Jurkat, Clone E6-1 (cell line): ENCODE measurements around the gene CLPX.
"Not testable (repeated sequence)": the region's sequence is repeated elsewhere in the genome, so short reads cannot be mapped to it uniquely, and the experiment has no call there.

Experiments
- DNase-seq: peaks from one replicate; pipeline ENCODE4 v3.0.0-alpha.2; 2011; ENCODE audit warnings: low read depth, low spot score
- H3K4me3 ChIP-seq: 2 replicates; pipeline ENCODE4 v1.5.1; 2011; ENCODE audit warnings: mild to moderate bottlenecking, low read length, control low read depth, moderate library complexity

CLPX gene

GRCh38 chr15:65208647-65209046 is 23.5 kb upstream of the CLPX start:
- no peak for DNase-seq

GRCh38 chr15:65207280-65207840 is 22.2 kb upstream of the CLPX start:
- DNase-seq = no peak
- H3K4me3 ChIP-seq = no peak overlapping the region

More at GRCh38 chr15:65208647-65209046, 23.5 kb upstream of the CLPX start:
- H3K4me3 ChIP-seq = no peak overlapping the region

GRCh38 chr15:65206750-65207149 is 21.6 kb upstream of the CLPX start:
- DNase-seq = no peak
- no peak overlapping the region for H3K4me3 ChIP-seq

GRCh38 chr15:65204931-65205660 is 20.0 kb upstream of the CLPX start:
- H3K4me3 ChIP-seq = no peak overlapping the region
- DNase-seq = no peak

- no peak overlapping the region for H3K4me3 ChIP-seq
- DNase-seq = no peak
Measured at GRCh38 chr15:65204236-65204930, 19.2 kb upstream of the CLPX start.

GRCh38 chr15:65201918-65202317 is 16.8 kb upstream of the CLPX start:
- no peak overlapping the region for H3K4me3 ChIP-seq
- no peak for DNase-seq

GRCh38 chr15:65198571-65198970 is 13.4 kb upstream of the CLPX start:
- no peak overlapping the region for H3K4me3 ChIP-seq
- no peak for DNase-seq

GRCh38 chr15:65197337-65197645 is 12.1 kb upstream of the CLPX start:
- no peak for DNase-seq
- no peak overlapping the region for H3K4me3 ChIP-seq

- no peak for DNase-seq
- no peak overlapping the region for H3K4me3 ChIP-seq
Measured at GRCh38 chr15:65196637-65197336, 11.6 kb upstream of the CLPX start.

- H3K4me3 ChIP-seq = no peak overlapping the region
- no peak for DNase-seq
Measured at GRCh38 chr15:65195548-65195923, 10.4 kb upstream of the CLPX start.

- no peak for DNase-seq
- no peak overlapping the region for H3K4me3 ChIP-seq
Measured at GRCh38 chr15:65194826-65195547, 9.8 kb upstream of the CLPX start.

- DNase-seq = no peak
- H3K4me3 ChIP-seq = no peak overlapping the region
Measured at GRCh38 chr15:65192016-65192415, 6.9 kb upstream of the CLPX start.

GRCh38 chr15:65189102-65189740 is 4.1 kb upstream of the CLPX start:
- DNase-seq = peak; percentile 37
- no peak overlapping the region for H3K4me3 ChIP-seq

GRCh38 chr15:65188472-65188871 is 3.3 kb upstream of the CLPX start:
- DNase-seq, H3K4me3 ChIP-seq: not testable (repeated sequence)

GRCh38 chr15:65184305-65184867 is 756 bp downstream of the CLPX start:
- H3K4me3 ChIP-seq = peak overlapping the region; percentile 90
- no peak for DNase-seq

- H3K4me3 ChIP-seq = peak overlapping the region; percentile 90
Measured at GRCh38 chr15:65183865-65184159, 1.3 kb downstream of the CLPX start.

GRCh38 chr15:65182538-65182937 is 2.6 kb downstream of the CLPX start:
- H3K4me3 ChIP-seq = no peak overlapping the region
- DNase-seq = no peak

More at GRCh38 chr15:65183865-65184159, 1.3 kb downstream of the CLPX start:
- DNase-seq = no peak

GRCh38 chr15:65181582-65182353 is 3.4 kb downstream of the CLPX start:
- not testable (repeated sequence) for DNase-seq, H3K4me3 ChIP-seq
